ENCODE results near the gene GAS6.
"Not testable (repeated sequence)": the region's sequence is repeated elsewhere in the genome, so short reads cannot be mapped to it uniquely, and the experiment has no call there.

Gene GAS6

GRCh38 chr13:113863524-113864272 lies at the start of gene GAS6:
TSS of gene GAS6 (minus strand) at chr13:113864076. CDS start at chr13:113863920, 156 bp downstream.
- peak within 1 kb of the TSS; percentile 90 for H3K4me3 ChIP-seq (ENCODE audit: low read length)
- no peak for TF ChIP-seq CTCF (conservative IDR thresholded peaks at IDR 0.05; ENCODE audit: low read length)
- peak; percentile 70 for DNase-seq (ENCODE audit: low read depth)

GRCh38 chr13:113913408-113913807 lies 49.5 kb upstream of the GAS6 start:
- DNase-seq (ENCODE audit: low read depth) = peak; percentile 31
- H3K4me3 ChIP-seq (ENCODE audit: low read length) = not testable (repeated sequence)

GRCh38 chr13:113912596-113912995 lies 48.7 kb upstream of the GAS6 start:
- DNase-seq (ENCODE audit: low read depth) = peak; percentile 64
- no peak overlapping the region for H3K4me3 ChIP-seq (ENCODE audit: low read length)
- no peak for TF ChIP-seq CTCF (conservative IDR thresholded peaks at IDR 0.05; ENCODE audit: low read length)

DNA sequence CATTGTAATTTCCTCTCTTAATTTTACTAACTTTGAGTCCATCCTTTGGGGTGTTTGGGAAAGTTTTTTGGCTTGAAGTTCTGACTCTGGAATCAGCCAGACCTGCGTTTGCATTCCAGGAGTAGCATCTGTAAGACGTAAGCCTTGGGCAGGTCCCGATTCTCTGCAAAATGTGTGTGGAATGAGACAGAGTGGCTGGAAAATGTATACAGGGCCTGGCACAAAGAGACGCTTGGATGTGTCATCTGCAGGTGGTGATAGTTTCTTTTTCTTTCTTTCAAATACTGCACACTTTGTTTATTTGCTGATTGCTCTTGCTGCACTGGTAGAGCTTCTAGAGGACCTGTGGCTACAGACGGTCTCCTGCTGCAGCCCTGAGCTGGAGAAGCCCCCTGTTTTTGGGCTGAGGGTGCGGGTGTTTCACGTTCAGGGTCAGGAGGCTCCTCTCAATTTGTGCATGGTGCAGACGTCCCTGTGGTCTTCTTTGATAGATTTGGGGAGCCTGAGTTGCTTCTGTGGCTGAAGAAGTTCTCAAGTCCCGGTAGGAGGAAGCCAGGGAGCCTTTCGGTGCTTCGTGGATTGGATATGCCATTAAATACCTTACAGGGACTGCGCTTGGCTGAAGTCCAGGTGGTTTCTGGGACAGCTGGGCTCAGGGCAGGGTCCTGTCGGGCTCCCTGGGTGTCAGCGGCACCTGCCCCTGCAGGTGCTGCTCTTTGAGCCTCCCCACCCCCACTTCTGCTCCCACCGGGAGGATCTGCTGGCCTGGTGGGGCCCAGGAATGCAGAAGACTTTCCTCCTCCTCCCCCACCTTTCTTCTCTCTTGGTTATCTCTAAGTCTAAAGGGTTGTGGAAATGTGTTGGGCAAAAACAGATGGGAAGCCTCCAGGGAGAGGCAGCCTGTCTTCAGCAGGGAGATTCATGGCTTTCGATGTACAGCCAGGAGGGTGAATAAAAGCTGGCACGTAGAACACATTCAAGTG lies 44.0 kb upstream of the GAS6 start:
- TF ChIP-seq CTCF (conservative IDR thresholded peaks at IDR 0.05; ENCODE audit: low read length) = no peak
- peak overlapping the region; percentile 5; the same call in 1 of the 2 replicates for H3K4me3 ChIP-seq (ENCODE audit: low read length)
- peak; percentile 91 for DNase-seq (ENCODE audit: low read depth)

GRCh38 chr13:113906571-113906970 lies 42.7 kb upstream of the GAS6 start:
- no peak for TF ChIP-seq CTCF (conservative IDR thresholded peaks at IDR 0.05; ENCODE audit: low read length)
- no peak for DNase-seq (ENCODE audit: low read depth)
- H3K4me3 ChIP-seq (ENCODE audit: low read length) = no peak overlapping the region

GRCh38 chr13:113905942-113906341 lies 42.1 kb upstream of the GAS6 start:
- no peak overlapping the region for H3K4me3 ChIP-seq (ENCODE audit: low read length)
- DNase-seq (ENCODE audit: low read depth) = no peak
- no peak for TF ChIP-seq CTCF (conservative IDR thresholded peaks at IDR 0.05; ENCODE audit: low read length)

- no peak for TF ChIP-seq CTCF (conservative IDR thresholded peaks at IDR 0.05; ENCODE audit: low read length)
- DNase-seq (ENCODE audit: low read depth) = no peak
- H3K4me3 ChIP-seq (ENCODE audit: low read length) = no peak overlapping the region
These were observed 41.1 kb upstream of the GAS6 start for GRCh38 chr13:113905018-113905417.

Measured in AG10803 (cell line).